Right lobe of liver (tissue), 6 donors: ENCODE results near the gene COL4A6. TPM values are rescaled to one million over a fixed set of nuclear protein-coding genes. Genes with fewer than 3 reads are reported as not detected.

Experiments used
- ATAC-seq, 4 donors: fragments of 200-7000 bp; cut with Tn5 transposase; one replicate each; pipeline ENCODE4 v1.9.1; 2020; ENCODE audit warnings: mild to moderate bottlenecking in 4 of 4, moderate library complexity in 4 of 4
- DNase-seq, 3 donors: peaks; one replicate each; pipeline ENCODE4 v3.0.0-alpha.2; 2020
- H3K27ac ChIP-seq, 3 donors: fragments of 200-600 bp; one replicate each; pipeline ENCODE4 v1.8.0; 2022
- H3K27me3 ChIP-seq, 2 donors: fragments of 200-600 bp; one replicate each; pipeline ENCODE4 v1.8.0; 2022
- H3K36me3 ChIP-seq, 4 donors: fragments of 200-600 bp; sonication (generic) in 1 of 4; one replicate each; pipeline versions ENCODE4 v1.5.1 to v1.8.0; 2017 to 2022; ENCODE audit warnings: control low read depth in 1 of 4
- H3K4me1 ChIP-seq, 4 donors: fragments of 200-600 bp; sonication (generic) in 1 of 4; one replicate each; pipeline versions ENCODE4 v1.5.1 to v1.8.0; 2017 to 2022; ENCODE audit warnings: control low read depth in 1 of 4
- H3K4me3 ChIP-seq, 3 donors: fragments of 200-600 bp; one replicate each; pipeline ENCODE4 v1.8.0; 2022
- H3K9me3 ChIP-seq, 4 donors: fragments of 200-600 bp; sonication (generic) in 1 of 4; one replicate each; pipeline versions ENCODE4 v1.5.1 to v1.8.0; 2017 to 2022; ENCODE audit warnings: control low read depth in 1 of 4
- CTCF ChIP-seq, 4 donors: fragments of 200-600 bp in 3 of 4; fragments of 450-650 bp in 1 of 4; IDR thresholded peaks; one replicate each; pipeline versions ENCODE4 v1.5.1 to v1.8.0; 2016 to 2022; ENCODE audit warnings: antibody characterized with exemption in 4 of 4, mild to moderate bottlenecking in 2 of 4
- POLR2A ChIP-seq: fragments of 450-650 bp; IDR thresholded peaks from one replicate; pipeline ENCODE4 v1.6.1; 2017; ENCODE audit warnings: antibody characterized with exemption, mild to moderate bottlenecking
- WGBS: methylation state at CpG from one replicate; pipeline ENCODE4 v1.1.6; 2018; ENCODE audit warnings: low coverage, low lambda C conversion rate; ENCODE audit not compliant: insufficient coverage; ENCODE audit errors: missing lambda C conversion rate; 5-methylcytosine and 5-hydroxymethylcytosine counted together
- intact Hi-C, 2 donors: fragments of 100-400 bp; cut with DNase I; formaldehyde crosslinking; loops; one replicate each; pipeline versions ENCODE4 v1.11.2 to v1.14.1; 2022
- total RNA-seq, 6 experiments: library from RNA; depleted of rRNA in 2 of 6; stranded (reverse); fragments of >200 nt in 2 of 6; fragmentation: NEBNext Ultra II Directional in 3 of 6; extraction: Animal tissue kit (Norgen Biotek cat#: 25700) in 3 of 6; gene quantifications; one replicate each; pipeline versions ENCODE4 v1.1.0 to v1.2.4, GENCODE V29; 2016 to 2023
- donor health status: DM: no; HTN: yes; CAD: no.
- donor health status: DM: no; HTN: no; CAD: no.
- donor health status: DM: no; HTN: no; CAD: no.
- donor health status: DM: no; HTN: yes; CAD: no.
- donor health status: DM: no; HTN: yes; CAD: no.

Gene COL4A6
- total RNA-seq, 6 experiments from 2014 or later = 0.02 to 0.05 TPM; not detected in 4

- Histone ChIP-seq H3K27me3 (no peaks in the 10 kb centered on the region), H3K9me3 (no peaks in the 10 kb centered on the region), H3K4me3 (no peak overlapping the region), H3K4me1 (no peaks in the 10 kb centered on the region), H3K36me3 (no peaks in the 10 kb centered on the region), H3K27ac (no peak overlapping the region)
- ATAC-seq (no peak), DNase-seq (no peak)
- intact Hi-C loops = no loop called here
- TF ChIP-seq CTCF (IDR thresholded peaks at IDR 0.05) = no peak
- TF ChIP-seq POLR2A = no peak
- 21% methylated on average over 2 of the region's 2 CpGs for WGBS
These were observed 22.3 kb downstream of the COL4A6 start for GRCh38 chrX:108415891-108416290.

GRCh38 chrX:108415146-108415545, 23.1 kb downstream of the COL4A6 start:
- no peak overlapping the region for H3K4me3 ChIP-seq

GRCh38 chrX:108412783-108413182, 25.4 kb downstream of the COL4A6 start:
- intact Hi-C loops = no loop called here

More at GRCh38 chrX:108415146-108415545, 23.1 kb downstream of the COL4A6 start:
- Histone ChIP-seq H3K4me1 (no peaks in the 10 kb centered on the region), H3K27ac (no peak overlapping the region), H3K36me3 (no peaks in the 10 kb centered on the region), H3K9me3 (no peaks in the 10 kb centered on the region), H3K27me3 (no peaks in the 10 kb centered on the region)
- intact Hi-C loops = no loop called here
- WGBS = 50% methylated on average over 1 of the region's 1 CpG
- no peak for DNase-seq
- TF ChIP-seq CTCF (IDR thresholded peaks at IDR 0.05) (no peak), POLR2A (no peak)
- ATAC-seq = no peak

GRCh38 chrX:108399418-108400165, 38.6 kb downstream of the COL4A6 start:
- DNase-seq = no peak
- intact Hi-C loops = no loop called here
- Histone ChIP-seq H3K36me3 (no peaks in the 10 kb centered on the region), H3K27me3 (no peaks in the 10 kb centered on the region), H3K27ac (no peak overlapping the region), H3K9me3 (no peaks in the 10 kb centered on the region), H3K4me1 (no peaks in the 10 kb centered on the region), H3K4me3 (no peak overlapping the region)
- 40% methylated on average over 1 of the region's 1 CpG for WGBS
- ATAC-seq = no peak
- TF ChIP-seq POLR2A (no peak), CTCF (IDR thresholded peaks at IDR 0.05) (no peak)

More at GRCh38 chrX:108412783-108413182, 25.4 kb downstream of the COL4A6 start:
- Histone ChIP-seq H3K36me3 (no peaks in the 10 kb centered on the region), H3K4me3 (no peak overlapping the region), H3K4me1 (no peaks in the 10 kb centered on the region), H3K27ac (no peak overlapping the region), H3K9me3 (no peaks in the 10 kb centered on the region), H3K27me3 (peaks cover 0 to 3% of the 10 kb centered on the region in 2 donors)
- DNase-seq (no peak), ATAC-seq (no peak)
- TF ChIP-seq CTCF (IDR thresholded peaks at IDR 0.05) (no peak), POLR2A (no peak)
